ENCODE data around the gene PTCH1. TPM values are rescaled to one million over a fixed set of nuclear protein-coding genes. Genes with fewer than 3 reads are reported as not detected.

The PTCH1 gene
- total RNA-seq, 4 donors from 2014 or later: 6.8 to 12.1 (median 8.6) TPM

DNA sequence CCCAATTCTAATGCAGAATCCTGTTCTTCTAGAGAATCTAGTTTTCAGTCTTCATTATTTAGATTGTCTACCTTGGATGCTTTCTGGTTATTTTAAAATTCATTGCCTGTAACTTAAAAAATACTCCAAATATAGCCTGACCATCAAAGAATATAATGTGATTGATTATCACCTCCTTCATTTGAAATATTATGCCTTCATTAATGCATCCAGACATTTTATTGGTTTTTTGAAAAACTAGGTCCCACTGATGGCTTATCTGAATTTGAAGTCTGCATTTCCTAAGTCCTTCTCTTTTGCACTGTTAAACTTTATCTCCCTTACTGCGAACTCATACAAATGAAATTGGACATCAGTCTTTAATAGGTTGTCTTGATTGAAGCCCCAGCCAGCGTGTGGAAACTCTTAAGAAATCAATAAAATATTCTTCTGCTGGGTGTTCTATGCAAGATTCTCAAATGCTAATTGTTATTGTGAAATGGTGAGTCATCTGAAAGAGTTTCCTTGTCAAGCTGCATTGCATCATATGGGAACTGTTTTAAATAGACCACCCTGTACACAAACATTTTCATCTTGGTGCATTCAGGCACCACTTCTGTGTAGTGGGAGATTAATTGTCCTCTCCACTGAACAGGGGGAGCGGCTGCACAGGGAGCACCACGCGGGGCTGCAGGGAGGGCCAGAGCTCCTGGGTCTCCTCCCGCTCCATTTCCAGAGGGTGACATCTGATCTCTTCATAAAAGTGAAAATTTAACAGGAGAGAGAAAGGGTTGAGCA is 106.9 kb downstream of the PTCH1 start:
- TF ChIP-seq, protein P1, sequence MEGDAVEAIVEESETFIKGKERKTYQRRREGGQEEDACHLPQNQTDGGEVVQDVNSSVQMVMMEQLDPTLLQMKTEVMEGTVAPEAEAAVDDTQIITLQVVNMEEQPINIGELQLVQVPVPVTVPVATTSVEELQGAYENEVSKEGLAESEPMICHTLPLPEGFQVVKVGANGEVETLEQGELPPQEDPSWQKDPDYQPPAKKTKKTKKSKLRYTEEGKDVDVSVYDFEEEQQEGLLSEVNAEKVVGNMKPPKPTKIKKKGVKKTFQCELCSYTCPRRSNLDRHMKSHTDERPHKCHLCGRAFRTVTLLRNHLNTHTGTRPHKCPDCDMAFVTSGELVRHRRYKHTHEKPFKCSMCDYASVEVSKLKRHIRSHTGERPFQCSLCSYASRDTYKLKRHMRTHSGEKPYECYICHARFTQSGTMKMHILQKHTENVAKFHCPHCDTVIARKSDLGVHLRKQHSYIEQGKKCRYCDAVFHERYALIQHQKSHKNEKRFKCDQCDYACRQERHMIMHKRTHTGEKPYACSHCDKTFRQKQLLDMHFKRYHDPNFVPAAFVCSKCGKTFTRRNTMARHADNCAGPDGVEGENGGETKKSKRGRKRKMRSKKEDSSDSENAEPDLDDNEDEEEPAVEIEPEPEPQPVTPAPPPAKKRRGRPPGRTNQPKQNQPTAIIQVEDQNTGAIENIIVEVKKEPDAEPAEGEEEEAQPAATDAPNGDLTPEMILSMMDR (IDR thresholded peaks at IDR 0.05; ENCODE audit: low read depth): no peak

DNA sequence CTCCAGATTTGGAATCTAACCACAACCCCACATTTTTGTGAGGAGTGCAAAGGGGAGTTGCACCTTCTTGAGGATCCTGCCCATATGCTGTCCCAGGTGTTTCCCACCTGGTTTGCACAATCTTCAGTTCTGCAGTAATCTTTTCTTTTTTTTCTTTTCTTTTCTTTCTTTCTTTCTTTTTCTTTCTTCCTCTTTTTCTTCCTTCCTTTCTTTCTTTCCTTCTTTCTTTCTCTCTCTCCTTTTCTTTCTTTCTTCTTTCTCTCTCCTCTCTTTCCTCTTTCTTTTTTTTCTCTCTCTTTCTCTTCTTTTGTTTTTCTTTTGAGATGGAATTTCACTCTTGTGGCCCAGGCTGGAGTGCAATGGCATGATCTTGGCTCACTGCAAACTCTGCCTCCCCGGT is 109.2 kb downstream of the PTCH1 start:
- TF ChIP-seq, protein P1 (IDR thresholded peaks at IDR 0.05; ENCODE audit: low read depth): no peak

DNA sequence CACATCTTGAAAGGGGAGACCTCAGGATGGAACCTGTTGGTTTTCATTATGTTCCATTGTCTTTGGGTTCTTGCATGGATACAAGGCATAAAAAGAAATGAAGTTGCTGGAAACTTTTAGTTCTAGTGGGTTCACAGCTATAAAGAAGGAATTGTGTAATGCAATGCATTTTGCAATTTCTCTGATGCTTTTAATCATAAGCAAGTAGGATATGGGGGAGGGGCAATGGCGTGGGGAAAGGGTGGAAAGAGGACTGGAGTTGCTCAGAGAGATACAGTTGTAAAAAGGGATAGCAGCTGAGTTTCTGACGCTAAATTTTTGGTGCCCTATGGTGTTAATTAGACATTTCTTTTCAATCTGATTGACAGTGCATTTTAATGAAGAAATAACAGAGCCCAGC is 110.7 kb downstream of the PTCH1 start:
- TF ChIP-seq, protein P1 (IDR thresholded peaks at IDR 0.05; ENCODE audit: low read depth): no peak

DNA sequence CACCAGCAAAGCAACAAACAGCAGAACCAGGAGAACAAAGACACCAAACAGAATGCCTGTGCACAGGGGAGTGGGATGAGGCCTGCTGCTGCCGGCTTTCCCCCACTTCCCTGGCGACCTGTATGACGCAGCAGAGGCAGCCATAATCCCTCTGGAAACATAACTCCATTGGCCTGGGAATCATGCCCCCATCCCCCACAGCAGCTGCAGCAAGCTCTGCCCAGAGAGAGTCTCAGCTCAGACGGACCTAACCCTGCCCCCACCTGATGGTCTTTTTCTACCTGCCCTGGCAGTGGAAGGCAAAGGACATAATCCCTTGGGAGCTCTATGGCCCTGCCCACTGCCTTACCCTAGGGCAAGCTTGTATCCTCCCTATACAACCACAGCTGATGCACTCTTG is 117.5 kb downstream of the PTCH1 start:
- TF ChIP-seq, protein P1 (IDR thresholded peaks at IDR 0.05; ENCODE audit: low read depth): no peak

Small RNA genes lying within 50 kb of the gene (small RNA-seq; reads per million reads assigned to genes)
- not detected for gene MT1P1

Other genes starting within 250 kb of the PTCH1 start
- gene FANCC, start 199.3 kb downstream of the PTCH1 start, total RNA-seq: 10 to 100 TPM in 1 of 4 donors, 1 to 10 TPM in 3; 3.4 to 12.2 (median 5.6) TPM